HG03280 (cell line): Measurements from ENCODE around the gene ACVR1C.
A peak's percentile ranks its signal among the peaks of the same experiment; 100 is the strongest.

Source experiments
- ATAC-seq: cut with Tn5 transposase; IDR thresholded peaks from one replicate; pipeline ENCODE4 v1.9.1; 2021; ENCODE audit warnings: mild to moderate bottlenecking, moderate library complexity; ENCODE audit not compliant: unreplicated experiment

ACVR1C gene

GRCh38 chr2:157628477-157629415 lies at the start of gene ACVR1C:
Gene ACVR1C (minus strand): TSS chr2:157628864. CDS start chr2:157628644, 220 bp downstream.
- peak; percentile 92 for ATAC-seq

DNA sequence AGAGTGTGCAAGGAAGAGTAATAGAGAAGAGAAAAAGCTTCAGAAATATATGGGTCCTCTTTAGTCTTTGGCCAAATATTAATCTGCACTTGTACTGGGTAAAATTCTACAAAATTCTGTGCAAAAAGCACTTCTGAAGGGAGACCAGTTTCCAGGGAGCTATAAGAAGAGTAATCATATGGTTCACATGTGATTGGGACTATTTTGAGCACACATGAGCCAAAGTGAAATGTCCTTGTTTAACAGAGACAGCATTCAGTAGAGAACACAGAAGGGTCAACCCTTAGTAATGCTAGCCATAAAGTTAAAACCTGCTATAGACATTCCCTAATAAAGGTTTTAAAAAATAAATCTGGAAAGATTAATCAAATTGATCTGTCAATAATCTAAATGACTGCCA lies 49.3 kb upstream of the ACVR1C start:
- no peak for ATAC-seq

- no peak for ATAC-seq
Measured at GRCh38 chr2:157672129-157672528, 43.5 kb upstream of the ACVR1C start.

- ATAC-seq = no peak
Measured at GRCh38 chr2:157662401-157662800, 33.7 kb upstream of the ACVR1C start.

DNA sequence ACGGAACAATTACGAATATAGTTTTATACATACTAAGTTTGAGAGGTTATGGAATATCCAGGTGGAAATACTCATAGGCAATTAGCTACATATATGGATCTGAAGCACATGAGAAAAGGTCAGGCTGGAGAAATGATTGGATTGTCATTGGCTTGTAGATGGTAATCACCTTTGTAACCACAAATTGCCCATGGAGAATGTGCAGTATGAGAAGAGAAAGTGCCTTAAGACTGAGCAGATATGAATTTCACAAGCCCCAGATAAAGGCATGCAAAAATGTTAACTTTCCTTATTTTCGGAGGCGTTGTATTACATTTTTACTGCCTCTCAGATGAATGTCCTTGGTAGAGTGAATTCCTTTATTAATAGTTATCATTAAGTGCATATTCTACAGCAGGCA lies 33.1 kb upstream of the ACVR1C start:
- no peak for ATAC-seq

DNA sequence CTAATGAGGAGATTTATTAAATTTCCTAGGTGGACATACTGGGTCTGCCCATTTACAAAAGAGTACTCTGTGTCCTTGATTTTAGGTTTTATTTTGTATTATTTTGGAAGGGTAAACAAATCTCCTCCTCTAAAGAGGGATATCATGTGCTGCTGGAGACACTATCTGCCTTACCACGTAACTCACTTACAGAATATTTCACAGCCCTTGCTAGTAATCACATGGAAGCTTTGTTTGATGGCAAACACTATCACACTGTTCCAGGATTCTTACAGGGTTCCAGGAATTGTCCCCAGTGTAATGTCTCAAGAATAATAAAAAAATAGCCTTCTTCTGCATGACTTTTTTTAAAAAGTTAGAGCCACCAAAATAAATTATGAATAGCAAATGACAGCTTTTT lies 29.2 kb upstream of the ACVR1C start:
- ATAC-seq = no peak

DNA sequence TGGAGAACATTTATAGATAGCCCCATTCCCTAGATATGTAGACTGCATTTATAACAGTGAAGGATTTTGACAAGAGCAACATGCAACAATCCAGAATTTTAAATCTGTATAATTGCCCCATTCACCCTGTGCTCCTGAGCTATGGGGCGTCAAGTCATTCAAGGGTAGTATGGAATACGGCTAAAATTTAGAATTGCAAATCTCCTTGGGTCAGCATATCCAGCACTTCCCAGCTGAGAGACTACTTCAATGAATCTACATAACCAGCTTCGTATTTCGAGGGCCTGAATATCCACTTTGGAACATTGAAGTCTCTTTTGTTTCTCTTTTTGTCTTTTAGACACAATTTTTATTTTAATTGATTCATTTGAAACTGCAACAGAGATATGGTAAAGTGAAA lies 28.4 kb upstream of the ACVR1C start:
- ATAC-seq = no peak

DNA sequence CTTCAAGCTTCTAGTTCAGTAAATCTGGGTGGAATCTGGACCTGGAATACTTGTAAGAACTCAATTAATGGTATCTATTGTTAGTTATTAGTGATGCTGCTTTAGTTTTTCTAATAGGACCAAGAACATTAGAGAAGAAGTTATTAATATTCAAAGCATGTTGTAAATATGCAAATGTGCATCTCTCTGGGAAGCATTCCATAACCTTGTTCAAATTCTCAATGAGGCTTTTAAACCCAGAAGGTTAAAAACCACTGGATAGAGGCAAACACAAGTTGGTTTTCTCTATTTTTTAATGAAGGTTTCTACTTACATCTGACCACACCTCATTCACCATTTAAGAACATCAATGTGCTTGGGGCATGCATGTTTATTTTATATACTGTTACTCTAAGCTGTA lies 16.1 kb upstream of the ACVR1C start:
- ATAC-seq = no peak

DNA sequence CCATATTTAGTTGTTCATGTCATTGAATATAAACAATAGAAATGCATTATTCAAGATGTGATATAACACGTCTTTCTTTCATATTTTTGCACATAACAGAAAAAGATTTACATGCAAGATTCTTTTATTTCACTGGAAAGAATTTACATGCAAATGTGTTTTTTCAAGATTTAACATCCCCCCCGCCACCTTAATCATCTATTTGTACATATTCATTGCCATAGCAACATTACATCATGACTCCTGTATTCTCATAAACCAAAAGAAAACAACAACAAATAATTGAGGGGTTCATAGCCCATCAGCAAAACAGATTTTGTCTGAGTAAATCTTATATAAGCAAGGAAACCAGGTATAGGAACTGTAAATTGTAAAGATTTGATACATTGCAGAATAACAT lies 3.2 kb upstream of the ACVR1C start:
- ATAC-seq = no peak

DNA sequence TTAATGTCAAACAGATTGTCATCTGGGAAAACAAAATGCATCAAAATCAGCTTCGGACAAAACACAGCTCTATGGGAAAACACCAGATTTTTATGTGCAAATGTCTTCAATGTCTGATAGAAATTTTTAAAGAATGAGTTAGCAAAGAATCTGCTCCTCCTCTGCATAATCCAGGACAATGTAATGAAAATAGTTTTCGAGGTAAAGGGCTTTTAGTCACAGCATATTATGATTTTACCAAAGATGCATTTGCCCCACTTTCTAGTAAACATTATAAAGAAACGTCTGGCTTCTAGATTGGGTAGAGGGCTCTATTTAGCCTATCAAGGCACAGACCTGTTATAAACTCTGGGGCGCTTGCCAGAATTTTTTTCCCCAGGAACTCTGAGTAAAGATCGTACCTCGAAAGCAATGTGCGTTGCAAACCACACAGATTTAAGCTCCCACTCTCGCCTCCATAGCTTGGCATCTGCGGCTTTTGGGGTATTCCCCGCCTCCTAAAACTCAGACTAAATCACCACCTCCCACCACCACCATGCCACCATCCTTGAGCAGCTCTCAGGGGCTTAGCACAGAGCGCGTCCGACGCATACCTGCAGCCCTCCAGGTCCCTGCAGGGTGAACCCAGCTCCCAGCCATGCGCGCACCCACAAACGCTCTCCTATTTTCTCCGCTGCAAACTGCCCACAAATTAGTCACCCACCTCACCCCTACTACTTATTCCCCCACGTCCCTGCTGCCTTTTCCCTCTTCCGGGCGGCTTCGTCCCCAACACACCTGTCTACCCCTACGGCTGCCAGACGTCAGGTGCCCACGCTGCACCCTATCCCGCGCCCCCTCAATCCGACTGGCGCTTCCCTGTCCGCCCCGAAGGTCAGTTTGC lies 829 bp downstream of the ACVR1C start:
- ATAC-seq = peak; percentile 6

- ATAC-seq = no peak
Measured at GRCh38 chr2:157625296-157625695, 3.4 kb downstream of the ACVR1C start.

- no peak for ATAC-seq
Measured at GRCh38 chr2:157620956-157621355, 7.7 kb downstream of the ACVR1C start.

GRCh38 chr2:157611726-157612125 lies 16.9 kb downstream of the ACVR1C start:
- ATAC-seq = no peak

GRCh38 chr2:157611110-157611509 lies 17.6 kb downstream of the ACVR1C start:
- no peak for ATAC-seq

GRCh38 chr2:157606534-157606933 lies 22.1 kb downstream of the ACVR1C start:
- no peak for ATAC-seq

DNA sequence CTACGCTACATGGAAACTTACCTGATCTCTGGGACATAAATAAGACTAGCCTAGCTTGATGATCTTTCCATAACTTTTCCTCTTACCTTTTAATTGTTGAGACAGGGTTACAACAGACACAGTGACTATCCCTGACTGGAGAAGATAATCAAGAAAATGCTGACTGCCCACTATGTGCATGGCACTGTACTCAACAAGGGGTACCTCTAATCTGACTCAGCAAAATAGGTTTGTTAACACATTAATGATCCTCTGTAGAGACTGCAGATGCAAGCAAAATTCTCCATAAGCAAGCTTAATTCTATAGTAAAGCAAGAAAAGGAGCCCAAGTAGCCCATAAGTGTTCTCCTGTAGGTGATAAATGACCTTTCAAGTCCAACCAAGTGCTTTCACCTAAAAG lies 25.5 kb downstream of the ACVR1C start:
- ATAC-seq = no peak

DNA sequence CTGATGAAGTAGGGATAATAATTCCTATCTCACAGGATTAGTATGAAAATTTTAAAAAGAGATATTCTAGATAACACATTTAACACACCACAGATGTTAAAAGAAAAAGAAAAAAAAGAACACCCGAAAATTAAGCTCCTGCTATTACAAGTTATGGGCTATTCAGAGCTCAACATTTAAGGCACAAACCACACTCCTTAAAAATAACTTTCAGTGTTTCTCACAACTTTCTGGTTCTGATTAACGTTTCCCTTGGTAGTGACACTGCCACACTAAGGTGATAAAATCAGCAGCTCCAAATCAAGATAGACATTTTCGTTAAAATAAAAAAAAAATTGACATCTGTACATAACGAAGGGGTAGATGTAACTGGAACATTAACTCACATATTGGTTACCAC lies 26.9 kb downstream of the ACVR1C start:
- no peak for ATAC-seq

DNA sequence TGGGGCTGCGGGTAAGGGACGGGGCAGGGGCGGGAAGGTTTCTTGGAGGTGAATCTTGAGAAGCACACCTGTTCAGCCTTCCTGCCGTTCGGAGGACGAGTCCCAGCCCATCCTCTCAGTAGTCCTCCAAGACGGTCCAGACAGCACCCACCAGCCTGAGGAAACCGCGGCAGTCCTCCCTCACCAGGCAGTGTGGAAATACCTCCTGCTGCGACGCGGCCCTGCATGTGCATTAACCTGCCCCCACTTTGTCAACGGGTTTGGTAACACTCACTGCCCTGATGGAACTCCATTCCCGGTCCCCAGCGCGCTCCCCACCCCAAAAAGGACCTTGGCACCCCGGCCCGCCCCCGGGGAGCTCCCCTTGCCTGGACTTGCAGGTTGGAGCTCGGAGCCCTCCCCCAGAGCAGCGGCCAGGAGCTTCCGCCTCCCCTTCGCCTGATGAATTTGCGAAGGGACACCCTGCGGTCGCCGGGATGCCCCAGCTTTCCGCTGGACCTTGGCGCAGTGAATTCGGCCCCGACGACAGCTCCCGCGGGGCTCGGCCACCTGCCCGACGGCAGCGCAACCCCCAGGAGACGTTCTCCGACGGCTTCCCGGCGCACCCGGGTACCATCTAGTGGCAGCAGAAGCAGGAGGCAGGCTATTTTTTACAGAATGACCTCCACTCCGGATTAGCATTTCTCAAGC lies 31.5 kb downstream of the ACVR1C start:
- no peak for ATAC-seq

GRCh38 chr2:157593411-157593810 lies 35.3 kb downstream of the ACVR1C start:
- ATAC-seq = no peak

DNA sequence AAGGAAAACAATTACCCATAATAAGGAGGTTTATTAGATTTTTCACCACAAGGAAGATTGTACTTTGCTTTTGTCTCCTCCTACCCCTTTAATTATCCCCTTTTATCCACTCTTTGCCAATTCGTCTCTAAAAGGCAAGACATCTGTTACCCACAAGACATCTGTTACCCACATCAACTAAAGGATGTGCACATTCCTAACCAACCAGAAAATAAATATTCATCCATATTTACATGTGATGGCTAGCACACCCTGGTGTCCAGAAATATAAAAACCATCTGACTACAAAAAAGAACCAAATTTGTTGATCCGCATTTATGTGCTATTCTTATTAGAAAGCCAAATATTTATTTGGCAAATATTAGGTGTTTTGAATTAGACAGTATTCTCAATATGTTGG lies 35.7 kb downstream of the ACVR1C start:
- no peak for ATAC-seq

DNA sequence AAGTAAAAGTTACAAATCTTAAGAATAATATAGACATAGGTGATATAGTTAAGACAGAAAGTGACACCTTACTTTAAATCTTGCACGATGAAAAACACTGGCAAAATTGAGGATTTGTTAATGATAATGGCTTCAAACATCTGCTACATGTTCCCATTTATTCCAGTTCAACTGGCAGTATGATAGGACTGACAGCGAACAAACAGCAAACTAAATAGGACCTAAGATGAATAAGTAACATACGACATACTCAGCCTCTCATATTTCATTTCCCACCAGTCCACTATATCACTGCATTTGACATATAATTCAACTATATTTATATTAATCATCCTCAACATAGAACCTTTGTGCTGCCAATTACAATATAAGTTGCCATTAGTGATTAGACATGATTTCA lies 36.3 kb downstream of the ACVR1C start:
- no peak for ATAC-seq
